Stimulated activated CD8-positive, alpha-beta memory T cell treated with anti-CD3 and anti-CD28 coated beads, Interleukin-15, amount 100 ng/mL, for 24 hours (primary cell): ENCODE measurements around the gene WRAP73.

ENCODE experiments used
- DNase-seq: peaks from one replicate; pipeline ENCODE4 v3.0.0-alpha.2; 2020; ENCODE audit warnings: low read depth

Gene WRAP73

GRCh38 chr1:3646596-3646995 lies 3.3 kb downstream of the WRAP73 start:
- DNase-seq: no peak

- DNase-seq: no peak
These were observed 4.1 kb downstream of the WRAP73 start for GRCh38 chr1:3645666-3646355.

- no peak for DNase-seq
These were observed 4.7 kb downstream of the WRAP73 start for GRCh38 chr1:3645247-3645646.

GRCh38 chr1:3644273-3644672 lies 5.6 kb downstream of the WRAP73 start:
- DNase-seq: no peak

- no peak for DNase-seq
These were observed 6.8 kb downstream of the WRAP73 start for GRCh38 chr1:3642919-3643675.

- no peak for DNase-seq
These were observed 8.1 kb downstream of the WRAP73 start for GRCh38 chr1:3641816-3642215.

GRCh38 chr1:3641046-3641760 lies 8.7 kb downstream of the WRAP73 start:
- no peak for DNase-seq

- DNase-seq: no peak
These were observed 9.6 kb downstream of the WRAP73 start for GRCh38 chr1:3640121-3640837.

- no peak for DNase-seq
These were observed 10.4 kb downstream of the WRAP73 start for GRCh38 chr1:3639397-3639911.

GRCh38 chr1:3638676-3639075 lies 11.2 kb downstream of the WRAP73 start:
- no peak for DNase-seq

- DNase-seq: no peak
These were observed 11.9 kb downstream of the WRAP73 start for GRCh38 chr1:3638027-3638426.

- no peak for DNase-seq
These were observed 13.4 kb downstream of the WRAP73 start for GRCh38 chr1:3636531-3636930.

GRCh38 chr1:3636080-3636479 lies 13.8 kb downstream of the WRAP73 start:
- no peak for DNase-seq

- DNase-seq: no peak
These were observed 15.7 kb downstream of the WRAP73 start for GRCh38 chr1:3634059-3634800.

GRCh38 chr1:3633344-3634058 lies 16.4 kb downstream of the WRAP73 start:
- DNase-seq: no peak

- DNase-seq: no peak
These were observed 17.1 kb downstream of the WRAP73 start for GRCh38 chr1:3632716-3633343.

- DNase-seq: no peak
These were observed 17.6 kb downstream of the WRAP73 start for GRCh38 chr1:3632298-3632697.

- DNase-seq: no peak
These were observed 18.3 kb downstream of the WRAP73 start for GRCh38 chr1:3631320-3632260.

GRCh38 chr1:3630914-3631313 lies 19.0 kb downstream of the WRAP73 start:
- no peak for DNase-seq
